K562 (cell line): ENCODE results near the gene TGFB2. TPM values are rescaled to one million over a fixed set of nuclear protein-coding genes. Genes with fewer than 3 reads are reported as not detected.

Experiments
- ATAC-seq: fragments of 200-7000 bp; cut with Tn5 transposase; 3 replicates; pipeline ENCODE4 v1.9.1; 2020; ENCODE audit warnings: moderate library complexity
- BruUV-seq: library from RNA; stranded (reverse); fragments of 400-500 nt; replicated peaks from 2 replicates; lab custom pipeline; 2021; lab: Mats Ljungman, UMichigan
- CTCF ChIA-PET: fragments of 300-600 bp; formaldehyde crosslinking; extraction: SDS; loops from one replicate; lab custom pipeline; 2021; ENCODE audit warnings: low intra/inter-chr PET ratio; lab: Yijun Ruan, JAX
- POLR2A ChIA-PET: fragments of 300-600, 350-650 bp; sonication (Branson Sonifier 250); formaldehyde crosslinking; extraction: SDS; loops from one replicate; lab custom pipeline; 2021; ENCODE audit warnings: antibody characterized with exemption, inconsistent platforms; lab: Yijun Ruan, JAX
- DNase-seq, 4 experiments: peaks; one replicate each; pipeline versions ENCODE4 v3.0.0 to v3.0.0-alpha.2; 2011 to 2018; ENCODE audit warnings: low spot score in 3 of 4, mixed read lengths in 3 of 4; ENCODE audit errors: extremely low read depth in 1 of 4
- FAIRE-seq: peaks from 2 replicates; lab custom pipeline; 2011; peaks lifted over from hg19 to GRCh38; lab: Jason Lieb, UNC
- H2AFZ ChIP-seq: 2 replicates; pipeline ENCODE4 v1.6.0; 2011; ENCODE audit warnings: low read depth, low read length, control low read depth, inconsistent platforms
- H3K27ac ChIP-seq: fragments of 200-600 bp; 3 replicates; pipeline ENCODE4 v1.8.0; 2011; ENCODE audit warnings: low read depth, mild to moderate bottlenecking, control low read depth, inconsistent platforms, low read length, moderate library complexity, mixed read lengths; ENCODE audit errors: extremely low read depth
- H3K27me3 ChIP-seq, 2 experiments: fragments of 300-600 bp in 1 of 2; 2 replicates in 1 of 2; 3 replicates in 1 of 2; pipeline versions ENCODE4 v1.6.0 to v1.8.0; 2011; ENCODE audit warnings: inconsistent platforms in 2 of 2, low read length in 2 of 2, mild to moderate bottlenecking in 1 of 2, mixed read lengths in 1 of 2, moderate library complexity in 1 of 2; ENCODE audit not compliant: control insufficient read depth in 2 of 2, insufficient read depth in 2 of 2
- H3K36me3 ChIP-seq: fragments of 300-600 bp; 3 replicates; pipeline ENCODE4 v1.8.0; 2011; ENCODE audit warnings: mild to moderate bottlenecking, low read length, inconsistent platforms; ENCODE audit not compliant: control insufficient read depth, insufficient read depth
- H3K4me1 ChIP-seq, 2 experiments: fragments of 200-600 bp in 1 of 2; replicated peaks in 1 of 2; 2 replicates in 1 of 2; 3 replicates in 1 of 2; pipeline versions ENCODE4 v1.5.1 to v1.8.0; 2011; ENCODE audit warnings: inconsistent platforms in 2 of 2, low read length in 2 of 2, mild to moderate bottlenecking in 1 of 2, mixed read lengths in 1 of 2, moderate library complexity in 1 of 2; ENCODE audit not compliant: control insufficient read depth in 2 of 2, insufficient read depth in 2 of 2
- H3K4me2 ChIP-seq: 2 replicates; pipeline ENCODE4 v1.6.1; 2011; ENCODE audit warnings: low read length, control low read depth, inconsistent platforms, mixed read lengths; ENCODE audit not compliant: insufficient read depth
- H3K4me3 ChIP-seq: fragments of 200-600 bp; sonication (generic), shearing (Covaris generic); 2 replicates; pipeline ENCODE4 v1.5.1; 2016; ENCODE audit warnings: control low read depth, inconsistent platforms
- H3K79me2 ChIP-seq: fragments of 200-600 bp; 3 replicates; pipeline ENCODE4 v1.8.0; 2011; ENCODE audit warnings: low read length, inconsistent platforms; ENCODE audit not compliant: control insufficient read depth, insufficient read depth
- H3K9ac ChIP-seq, 2 experiments: 2 replicates each; pipeline versions ENCODE4 v1.6.0 to v1.6.1; 2011; ENCODE audit warnings: low read depth in 2 of 2, low read length in 2 of 2, control low read depth in 1 of 2, inconsistent platforms in 1 of 2, mild to moderate bottlenecking in 1 of 2, mixed read lengths in 1 of 2; ENCODE audit not compliant: insufficient read depth in 1 of 2
- H3K9me1 ChIP-seq: one replicate; pipeline ENCODE4 v1.6.0; 2011; ENCODE audit warnings: inconsistent platforms, mild to moderate bottlenecking, low read length, moderate library complexity; ENCODE audit not compliant: control insufficient read depth, insufficient read depth
- H3K9me3 ChIP-seq: replicated peaks from 2 replicates; pipeline ENCODE4 v1.5.1; 2011; ENCODE audit warnings: low read depth, low read length, inconsistent platforms; ENCODE audit not compliant: control insufficient read depth, insufficient read depth
- H4K20me1 ChIP-seq: replicated peaks from 2 replicates; pipeline ENCODE4 v1.6.1; 2011; ENCODE audit warnings: low read length, inconsistent platforms, mixed read lengths; ENCODE audit not compliant: control insufficient read depth, insufficient read depth
- CBFA2T3 ChIP-seq: fragments of 450-650 bp; IDR thresholded peaks from 2 replicates; pipeline ENCODE4 v1.6.1; 2017
- GABPA ChIP-seq: fragments of 200-800 bp; sonication (Bioruptor generic); conservative IDR thresholded peaks from 2 replicates; pipeline ENCODE4 v1.6.1; 2016; ENCODE audit warnings: low read depth, missing genetic modification characterization, missing compliant biosample characterization
- MCM2 ChIP-seq: fragments of 450-650 bp; IDR thresholded peaks from 2 replicates; pipeline ENCODE4 v1.6.1; 2017; ENCODE audit warnings: low read depth, mild to moderate bottlenecking
- NFXL1 ChIP-seq: fragments of 450-650 bp; formaldehyde crosslinking; IDR thresholded peaks from 2 replicates; pipeline ENCODE4 v1.4.0; 2021; ENCODE audit warnings: mild to moderate bottlenecking
- RCOR1 ChIP-seq, 2 experiments: IDR thresholded peaks; 2 replicates each; pipeline ENCODE4 v1.6.1; 2012; ENCODE audit warnings: low read depth in 2 of 2, low read length in 2 of 2, borderline replicate concordance in 1 of 2, improper control_type of control experiment in 1 of 2
- SETDB1 ChIP-seq: IDR thresholded peaks from one replicate; pipeline ENCODE4 v1.6.1; 2012; ENCODE audit warnings: low read length, control low read depth, inconsistent platforms
- SRSF3 ChIP-seq: fragments of 200-400 bp; formaldehyde crosslinking; IDR thresholded peaks from 2 replicates; pipeline ENCODE4 v1.6.1; 2016; ENCODE audit warnings: mild to moderate bottlenecking, low read length, moderate library complexity; ENCODE audit not compliant: insufficient read depth
- ZNF175 ChIP-seq: fragments of 200-800 bp; sonication (Bioruptor generic); IDR thresholded peaks from 2 replicates; pipeline ENCODE4 v1.6.1; 2016; ENCODE audit warnings: low read depth, mild to moderate bottlenecking, missing genetic modification characterization, missing compliant biosample characterization
- ZNF239 ChIP-seq: fragments of 250-450 bp; sonication (Bioruptor Pico); IDR thresholded peaks from 2 replicates; pipeline ENCODE4 v1.4.0; 2020; ENCODE audit warnings: mild to moderate bottlenecking
- ZNF644 ChIP-seq: fragments of 200-800 bp; sonication (Bioruptor generic); IDR thresholded peaks from 2 replicates; pipeline ENCODE4 v1.6.1; 2016; ENCODE audit warnings: low read depth, missing genetic modification characterization, missing compliant biosample characterization
- ZNF785 ChIP-seq: fragments of 250-450 bp; sonication (Bioruptor Pico); IDR thresholded peaks from 2 replicates; pipeline ENCODE4 v1.4.0; 2020; ENCODE audit warnings: mild to moderate bottlenecking
- WGBS: fragments of 100-300 bp; shearing (Covaris generic); methylation state at CpG from one replicate; pipeline ENCODE4 v1.1.6; 2016; ENCODE audit warnings: low coverage, mixed read lengths; ENCODE audit not compliant: insufficient coverage; ENCODE audit errors: missing lambda C conversion rate; 5-methylcytosine and 5-hydroxymethylcytosine counted together
- in situ Hi-C: fragments of 300-500 bp; cut with MboI; formaldehyde crosslinking; loops from 4 replicates; pipeline ENCODE4 v1.15.0; 2018; ENCODE audit warnings: inconsistent platforms, mixed read lengths
- intact Hi-C: fragments of 100-400 bp; cut with micrococcal nuclease; formaldehyde crosslinking; loops from 2 replicates; pipeline ENCODE4 v1.14.2; 2022
- polyA plus RNA-seq, 8 experiments: library from polyadenylated mRNA; depleted of rRNA in 4 of 8; stranded (reverse) in 5 of 8; unstranded in 3 of 8; fragments of >200 nt; fragmentation: Nextera tagmentation in 2 of 8; fragmentation: Illumina TruSeq in 1 of 8; extraction: Ambion mirVana in 2 of 8; extraction: Trizol in 1 of 8; gene quantifications; 2 replicates each; pipeline versions ENCODE4 v1.2.1 to v1.2.3, GENCODE V29; 2011 to 2014; ENCODE audit warnings: inconsistent platforms in 1 of 8, missing spikeins in 1 of 8
- total RNA-seq, 7 experiments: library from RNA; depleted of rRNA in 6 of 7; stranded (reverse); fragments of >200 nt in 6 of 7; fragmentation: Illumina TruSeq in 2 of 7; extraction: Trizol in 2 of 7; gene quantifications; 2 replicates each; pipeline versions ENCODE4 v1.2.1 to v1.2.3, GENCODE V29; 2011 to 2021; ENCODE audit warnings: low replicate concordance in 1 of 7
- TF ChIP-seq, protein P1 (sequence below): fragments of 250-450 bp; sonication (Bioruptor Pico); IDR thresholded peaks from 2 replicates; pipeline ENCODE4 v1.5.0; 2020; ENCODE audit warnings: mild to moderate bottlenecking, borderline replicate concordance
- TF ChIP-seq, protein P2 (sequence below): fragments of 250-450 bp; sonication (Bioruptor Pico); IDR thresholded peaks from 2 replicates; pipeline ENCODE4 v1.5.0; 2021
- TF ChIP-seq, protein P3 (sequence below): IDR thresholded peaks from 2 replicates; pipeline ENCODE4 v1.6.1; 2012; ENCODE audit warnings: low read depth, low read length, improper control_type of control experiment, borderline replicate concordance
- TF ChIP-seq, protein P4 (sequence below), 3 experiments: IDR thresholded peaks in 2 of 3; conservative IDR thresholded peaks in 1 of 3; 2 replicates each; pipeline ENCODE4 v1.5.1; 2011 to 2012; ENCODE audit warnings: low read length in 3 of 3, mild to moderate bottlenecking in 3 of 3, control low read depth in 2 of 3, improper control_type of control experiment in 1 of 3, inconsistent platforms in 1 of 3, low read depth in 1 of 3, mixed read lengths in 1 of 3, moderate library complexity in 1 of 3; ENCODE audit not compliant: insufficient read depth in 2 of 3

The TGFB2 gene
- total and polyA plus RNA-seq, 9 of the 15 experiments (the other 6 are each of a cell fraction or from before 2014, with no cell fraction given), result 0.03 to 0.41 (median 0.11) TPM; not detected in 3

DNA sequence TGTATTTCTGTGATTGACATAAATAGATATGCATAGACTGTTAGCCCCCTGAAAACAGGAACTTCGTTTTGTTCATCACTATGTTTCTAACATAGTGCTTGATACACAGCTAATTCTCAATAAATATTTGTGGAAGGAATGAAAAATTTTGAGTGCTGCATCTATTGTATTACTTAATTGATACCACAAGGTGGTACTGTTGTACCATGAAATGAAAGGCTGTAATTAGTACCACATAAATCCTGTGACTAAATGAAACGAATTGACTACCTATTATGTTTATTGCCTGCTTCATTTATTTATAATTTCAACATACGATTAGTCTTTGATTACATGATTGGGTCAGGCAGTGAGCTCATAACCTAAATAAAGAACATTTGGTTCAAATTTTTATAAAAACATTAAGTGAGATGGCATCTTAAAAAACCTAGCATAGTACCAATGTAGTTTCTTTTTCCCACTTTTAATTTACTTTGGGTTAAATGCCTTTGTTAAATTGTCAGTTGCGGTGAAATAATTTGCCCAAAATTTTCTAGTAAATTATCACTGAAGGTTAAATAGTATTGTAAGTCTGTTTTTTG is 15.0 kb upstream of the TGFB2 start:
- Histone ChIP-seq H3K9ac (no peak overlapping the region), H3K4me2 (no peak overlapping the region), H4K20me1 (no peaks in the 10 kb centered on the region), H3K79me2 (no peaks in the 10 kb centered on the region), H3K4me3 (no peak overlapping the region), H3K4me1 (no peaks in the 10 kb centered on the region), H3K9me3 (no peaks in the 10 kb centered on the region), H3K27ac (no peak overlapping the region), H3K36me3 (peaks cover 30% of the 10 kb centered on the region; the same call in 2 of the 3 replicates), H3K9me1 (no peaks in the 10 kb centered on the region), H2AFZ (no peak overlapping the region), H3K27me3 (no peaks in the 10 kb centered on the region)
- 31% methylated on average over 4 of the region's 4 CpGs for WGBS
- peak; percentile 81 for ATAC-seq
- DNase-seq, result peak; percentile 31 to 44 (median 40)
- in situ Hi-C loops, result loop anchor here (25.0 kb wide), 1 partner anchor 1482 kb away; no protein-coding TSS in a partner anchor
- intact Hi-C loops, result loop anchor here (1.0 to 10.0 kb wide), 8 partner anchors 31 to 1485 kb away; no protein-coding TSS in a partner anchor
- ChIA-PET POLR2A (no interaction called here), CTCF (interaction anchor here (0.5 to 2.4 kb wide), 7 partner anchors 20 to 1482 kb away, joined by 3 to 16 read pairs (median 4); no protein-coding TSS in a partner anchor)
- no peak for FAIRE-seq
- BruUV-seq, result no TSS peak
- TF ChIP-seq, protein P1, sequence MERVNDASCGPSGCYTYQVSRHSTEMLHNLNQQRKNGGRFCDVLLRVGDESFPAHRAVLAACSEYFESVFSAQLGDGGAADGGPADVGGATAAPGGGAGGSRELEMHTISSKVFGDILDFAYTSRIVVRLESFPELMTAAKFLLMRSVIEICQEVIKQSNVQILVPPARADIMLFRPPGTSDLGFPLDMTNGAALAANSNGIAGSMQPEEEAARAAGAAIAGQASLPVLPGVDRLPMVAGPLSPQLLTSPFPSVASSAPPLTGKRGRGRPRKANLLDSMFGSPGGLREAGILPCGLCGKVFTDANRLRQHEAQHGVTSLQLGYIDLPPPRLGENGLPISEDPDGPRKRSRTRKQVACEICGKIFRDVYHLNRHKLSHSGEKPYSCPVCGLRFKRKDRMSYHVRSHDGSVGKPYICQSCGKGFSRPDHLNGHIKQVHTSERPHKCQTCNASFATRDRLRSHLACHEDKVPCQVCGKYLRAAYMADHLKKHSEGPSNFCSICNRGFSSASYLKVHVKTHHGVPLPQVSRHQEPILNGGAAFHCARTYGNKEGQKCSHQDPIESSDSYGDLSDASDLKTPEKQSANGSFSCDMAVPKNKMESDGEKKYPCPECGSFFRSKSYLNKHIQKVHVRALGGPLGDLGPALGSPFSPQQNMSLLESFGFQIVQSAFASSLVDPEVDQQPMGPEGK (CRISPR knock-in tag), result no peak
- TF ChIP-seq ZNF785 (CRISPR knock-in tag) (no peak), SRSF3 (no peak), CBFA2T3 (no peak), ZNF644 (no peak), MCM2 (no peak), GABPA (tag) (no peak), NFXL1 (CRISPR knock-in tag) (no peak), ZNF239 (CRISPR knock-in tag) (no peak), SETDB1 (no peak), RCOR1 (IDR thresholded peaks at IDR 0.05; ENCODE audit: borderline replicate concordance in 1 of 2, low read depth in 2 of 2, low read length in 2 of 2) (no peak), ZNF175 (CRISPR knock-in tag) (no peak)
- TF ChIP-seq, protein P2, sequence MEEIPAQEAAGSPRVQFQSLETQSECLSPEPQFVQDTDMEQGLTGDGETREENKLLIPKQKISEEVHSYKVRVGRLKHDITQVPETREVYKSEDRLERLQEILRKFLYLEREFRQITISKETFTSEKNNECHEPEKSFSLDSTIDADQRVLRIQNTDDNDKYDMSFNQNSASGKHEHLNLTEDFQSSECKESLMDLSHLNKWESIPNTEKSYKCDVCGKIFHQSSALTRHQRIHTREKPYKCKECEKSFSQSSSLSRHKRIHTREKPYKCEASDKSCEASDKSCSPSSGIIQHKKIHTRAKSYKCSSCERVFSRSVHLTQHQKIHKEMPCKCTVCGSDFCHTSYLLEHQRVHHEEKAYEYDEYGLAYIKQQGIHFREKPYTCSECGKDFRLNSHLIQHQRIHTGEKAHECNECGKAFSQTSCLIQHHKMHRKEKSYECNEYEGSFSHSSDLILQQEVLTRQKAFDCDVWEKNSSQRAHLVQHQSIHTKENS (CRISPR knock-in tag), result no peak
- TF ChIP-seq, protein P3, sequence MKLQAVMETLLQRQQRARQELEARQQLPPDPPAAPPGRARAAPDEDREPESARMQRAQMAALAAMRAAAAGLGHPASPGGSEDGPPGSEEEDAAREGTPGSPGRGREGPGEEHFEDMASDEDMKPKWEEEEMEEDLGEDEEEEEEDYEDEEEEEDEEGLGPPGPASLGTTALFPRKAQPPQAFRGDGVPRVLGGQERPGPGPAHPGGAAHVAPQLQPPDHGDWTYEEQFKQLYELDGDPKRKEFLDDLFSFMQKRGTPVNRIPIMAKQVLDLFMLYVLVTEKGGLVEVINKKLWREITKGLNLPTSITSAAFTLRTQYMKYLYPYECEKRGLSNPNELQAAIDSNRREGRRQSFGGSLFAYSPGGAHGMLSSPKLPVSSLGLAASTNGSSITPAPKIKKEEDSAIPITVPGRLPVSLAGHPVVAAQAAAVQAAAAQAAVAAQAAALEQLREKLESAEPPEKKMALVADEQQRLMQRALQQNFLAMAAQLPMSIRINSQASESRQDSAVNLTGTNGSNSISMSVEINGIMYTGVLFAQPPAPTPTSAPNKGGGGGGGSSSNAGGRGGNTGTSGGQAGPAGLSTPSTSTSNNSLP, result peak; percentile 100
- TF ChIP-seq, protein P4, sequence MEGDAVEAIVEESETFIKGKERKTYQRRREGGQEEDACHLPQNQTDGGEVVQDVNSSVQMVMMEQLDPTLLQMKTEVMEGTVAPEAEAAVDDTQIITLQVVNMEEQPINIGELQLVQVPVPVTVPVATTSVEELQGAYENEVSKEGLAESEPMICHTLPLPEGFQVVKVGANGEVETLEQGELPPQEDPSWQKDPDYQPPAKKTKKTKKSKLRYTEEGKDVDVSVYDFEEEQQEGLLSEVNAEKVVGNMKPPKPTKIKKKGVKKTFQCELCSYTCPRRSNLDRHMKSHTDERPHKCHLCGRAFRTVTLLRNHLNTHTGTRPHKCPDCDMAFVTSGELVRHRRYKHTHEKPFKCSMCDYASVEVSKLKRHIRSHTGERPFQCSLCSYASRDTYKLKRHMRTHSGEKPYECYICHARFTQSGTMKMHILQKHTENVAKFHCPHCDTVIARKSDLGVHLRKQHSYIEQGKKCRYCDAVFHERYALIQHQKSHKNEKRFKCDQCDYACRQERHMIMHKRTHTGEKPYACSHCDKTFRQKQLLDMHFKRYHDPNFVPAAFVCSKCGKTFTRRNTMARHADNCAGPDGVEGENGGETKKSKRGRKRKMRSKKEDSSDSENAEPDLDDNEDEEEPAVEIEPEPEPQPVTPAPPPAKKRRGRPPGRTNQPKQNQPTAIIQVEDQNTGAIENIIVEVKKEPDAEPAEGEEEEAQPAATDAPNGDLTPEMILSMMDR (IDR thresholded peaks at IDR 0.05 in 2 of 3, conservative IDR thresholded peaks at IDR 0.05 in 1 of 3; ENCODE audit: insufficient read depth in 2 of 3, low read depth in 1 of 3, low read length in 3 of 3), result peak; percentile 26 to 80 (median 46); a peak in 4 of 6 replicates
